ENCODE results near the gene PDGFA. TPM values are rescaled to one million over a fixed set of nuclear protein-coding genes. Genes with fewer than 3 reads are reported as not detected.
"Not testable (repeated sequence)": the region's sequence is repeated elsewhere in the genome, so short reads cannot be mapped to it uniquely, and the experiment has no call there.

The PDGFA gene
- total RNA-seq, 1 donor from 2014 or later: 100 TPM

GRCh38 chr7:552151-552867 is 32.7 kb upstream of the PDGFA start:
- not testable (repeated sequence) for DNase-seq

GRCh38 chr7:551615-551970 is 31.9 kb upstream of the PDGFA start:
- DNase-seq: not testable (repeated sequence)

- DNase-seq: no peak
These were observed 31.4 kb upstream of the PDGFA start for GRCh38 chr7:550881-551614.

- no peak for DNase-seq
These were observed 30.4 kb upstream of the PDGFA start for GRCh38 chr7:549891-550625.

GRCh38 chr7:549066-549890 is 29.6 kb upstream of the PDGFA start:
- no peak for DNase-seq

- no peak for DNase-seq
These were observed 28.8 kb upstream of the PDGFA start for GRCh38 chr7:548401-548800.

GRCh38 chr7:545470-545869 is 25.8 kb upstream of the PDGFA start:
- DNase-seq: no peak

GRCh38 chr7:544338-545221 is 24.9 kb upstream of the PDGFA start:
- DNase-seq: no peak

GRCh38 chr7:543501-544337 is 24.1 kb upstream of the PDGFA start:
- DNase-seq: no peak

GRCh38 chr7:542713-543500 is 23.3 kb upstream of the PDGFA start:
- DNase-seq: peak; percentile 83

GRCh38 chr7:542131-542712 is 22.6 kb upstream of the PDGFA start:
- no peak for DNase-seq

- no peak for DNase-seq
These were observed 22.0 kb upstream of the PDGFA start for GRCh38 chr7:541661-542060.

- no peak for DNase-seq
These were observed 21.4 kb upstream of the PDGFA start for GRCh38 chr7:540997-541396.

- no peak for DNase-seq
These were observed 20.9 kb upstream of the PDGFA start for GRCh38 chr7:540579-540978.

- DNase-seq: no peak
These were observed 20.2 kb upstream of the PDGFA start for GRCh38 chr7:539731-540411.

- DNase-seq: no peak
These were observed 19.4 kb upstream of the PDGFA start for GRCh38 chr7:538764-539685.

GRCh38 chr7:537911-538634 is 18.4 kb upstream of the PDGFA start:
- DNase-seq: peak; percentile 73

Measured in dermis blood vessel endothelial cell (primary cell).